Liver (tissue), 9 donors: ENCODE data around the gene ARHGEF39. TPM values are rescaled to one million over a fixed set of nuclear protein-coding genes. Genes with fewer than 3 reads are reported as not detected.

Source experiments
- DNase-seq: peaks from one replicate; pipeline ENCODE4 v3.0.0-alpha.2; 2017; ENCODE audit warnings: low spot score
- H3K27ac ChIP-seq, 2 donors: one replicate each; pipeline ENCODE4 v1.7.0; 2013; ENCODE audit warnings: inconsistent platforms in 2 of 2, low read length in 2 of 2, control low read depth in 1 of 2, low read depth in 1 of 2, mild to moderate bottlenecking in 1 of 2
- H3K27me3 ChIP-seq, 4 donors: one replicate each; pipeline versions ENCODE4 v1.6.1 to v1.7.0; 2013; ENCODE audit warnings: low read length in 3 of 4, inconsistent platforms in 1 of 4, mild to moderate bottlenecking in 1 of 4, moderate library complexity in 1 of 4; ENCODE audit not compliant: control insufficient read depth in 4 of 4, insufficient read depth in 4 of 4
- H3K36me3 ChIP-seq, 4 donors: one replicate each; pipeline versions ENCODE4 v1.6.1 to v1.7.0; 2013; ENCODE audit warnings: low read length in 3 of 4, mild to moderate bottlenecking in 3 of 4, low read depth in 1 of 4, moderate library complexity in 1 of 4; ENCODE audit not compliant: control insufficient read depth in 4 of 4, insufficient read depth in 3 of 4
- H3K4me1 ChIP-seq, 4 donors: one replicate each; pipeline versions ENCODE4 v1.6.1 to v1.7.0; 2013; ENCODE audit warnings: low read length in 3 of 4, mild to moderate bottlenecking in 3 of 4, moderate library complexity in 1 of 4; ENCODE audit not compliant: control insufficient read depth in 4 of 4, insufficient read depth in 4 of 4
- H3K4me3 ChIP-seq, 3 donors: one replicate each; pipeline versions ENCODE4 v1.6.1 to v1.7.0; 2013; ENCODE audit warnings: low read length in 3 of 3, control low read depth in 1 of 3, low read depth in 1 of 3, mild to moderate bottlenecking in 1 of 3
- H3K9ac ChIP-seq, 2 donors: one replicate each; pipeline ENCODE4 v1.7.0; 2013; ENCODE audit warnings: low read length in 2 of 2, mild to moderate bottlenecking in 2 of 2, moderate library complexity in 2 of 2, control low read depth in 1 of 2, low read depth in 1 of 2
- H3K9me3 ChIP-seq, 4 donors: one replicate each; pipeline versions ENCODE4 v1.6.1 to v1.7.0; 2013; ENCODE audit warnings: low read length in 3 of 4; ENCODE audit not compliant: control insufficient read depth in 4 of 4
- EGR1 ChIP-seq, 2 donors: IDR thresholded peaks; 2 replicates each; pipeline ENCODE4 v1.6.1; 2016 to 2018; ENCODE audit warnings: antibody characterized with exemption in 2 of 2, low read depth in 2 of 2
- FOXA1 ChIP-seq: IDR thresholded peaks from 2 replicates; pipeline ENCODE4 v1.6.1; 2016; ENCODE audit warnings: antibody characterized with exemption
- FOXA2 ChIP-seq: IDR thresholded peaks from 2 replicates; pipeline ENCODE4 v1.6.1; 2016; ENCODE audit warnings: antibody characterized with exemption
- GABPA ChIP-seq, 2 donors: IDR thresholded peaks in 1 of 2; conservative IDR thresholded peaks in 1 of 2; 2 replicates each; pipeline ENCODE4 v1.6.1; 2016; ENCODE audit warnings: antibody characterized with exemption in 2 of 2, mild to moderate bottlenecking in 1 of 2, moderate library complexity in 1 of 2
- HNF4A ChIP-seq, 2 donors: conservative IDR thresholded peaks; 2 replicates each; pipeline ENCODE4 v1.6.1; 2016; ENCODE audit warnings: antibody characterized with exemption in 2 of 2, mild to moderate bottlenecking in 2 of 2
- JUND ChIP-seq, 2 donors: IDR thresholded peaks; 2 replicates each; pipeline ENCODE4 v1.6.1; 2016; ENCODE audit warnings: antibody characterized with exemption in 2 of 2
- MAX ChIP-seq: IDR thresholded peaks from 2 replicates; pipeline ENCODE4 v1.6.1; 2016; ENCODE audit warnings: antibody characterized with exemption
- NR2F2 ChIP-seq: IDR thresholded peaks from 2 replicates; pipeline ENCODE4 v1.6.1; 2016; ENCODE audit warnings: antibody characterized with exemption
- RAD21 ChIP-seq, 2 donors: IDR thresholded peaks; 2 replicates each; pipeline ENCODE4 v1.6.1; 2016; ENCODE audit warnings: antibody characterized with exemption in 2 of 2, mild to moderate bottlenecking in 2 of 2
- REST ChIP-seq: IDR thresholded peaks from 2 replicates; pipeline ENCODE4 v1.6.1; 2016; ENCODE audit warnings: antibody characterized with exemption, mild to moderate bottlenecking
- RXRA ChIP-seq, 2 donors: IDR thresholded peaks; 2 replicates each; pipeline ENCODE4 v1.6.1; 2017 to 2018; ENCODE audit warnings: antibody characterized with exemption in 2 of 2, mild to moderate bottlenecking in 1 of 2
- SP1 ChIP-seq: IDR thresholded peaks from 2 replicates; pipeline ENCODE4 v1.6.1; 2018; ENCODE audit warnings: antibody characterized with exemption, mild to moderate bottlenecking
- TAF1 ChIP-seq: conservative IDR thresholded peaks from 2 replicates; pipeline ENCODE4 v1.6.1; 2016; ENCODE audit warnings: antibody characterized with exemption, mild to moderate bottlenecking
- WGBS: extraction: QIAGEN DNeasy Blood & Tissue Kit; methylation state at CpG from one replicate; pipeline ENCODE4 v1.1.7; 2013; 5-methylcytosine and 5-hydroxymethylcytosine counted together
- polyA plus RNA-seq, 2 donors: library from polyadenylated mRNA; stranded (reverse) in 1 of 2; unstranded in 1 of 2; fragments of 200-250 nt in 1 of 2; fragments of >200 nt in 1 of 2; fragmentation: Nextera tagmentation in 1 of 2; extraction: Ambion mirVana in 1 of 2; gene quantifications; one replicate each; pipeline versions ENCODE4 v1.2.1 to v1.2.3, GENCODE V29; 2013 to 2015
- total RNA-seq, 2 donors: library from RNA; depleted of rRNA; stranded (reverse); fragments of >200 nt; gene quantifications; one replicate each; pipeline ENCODE4 v1.2.3, GENCODE V29; 2014
- TF ChIP-seq, protein P1 (sequence below): fragments of 150-350 bp; IDR thresholded peaks from 2 replicates; pipeline ENCODE4 v1.5.1; 2017; ENCODE audit warnings: improper control_type of control experiment, low read depth, low read length; ENCODE audit not compliant: missing input control
- TF ChIP-seq, protein P2 (sequence below): IDR thresholded peaks from 2 replicates; pipeline ENCODE4 v1.6.1; 2016; ENCODE audit warnings: antibody characterized with exemption
- donor health status: healthy.
- donor health status: healthy.
- donor health status: healthy.
- donor health status: healthy.
- donor health status: healthy.

The ARHGEF39 gene
- total and polyA plus RNA-seq, 4 donors: under 0.01 to 7.4 (median 0.74) TPM

DNA sequence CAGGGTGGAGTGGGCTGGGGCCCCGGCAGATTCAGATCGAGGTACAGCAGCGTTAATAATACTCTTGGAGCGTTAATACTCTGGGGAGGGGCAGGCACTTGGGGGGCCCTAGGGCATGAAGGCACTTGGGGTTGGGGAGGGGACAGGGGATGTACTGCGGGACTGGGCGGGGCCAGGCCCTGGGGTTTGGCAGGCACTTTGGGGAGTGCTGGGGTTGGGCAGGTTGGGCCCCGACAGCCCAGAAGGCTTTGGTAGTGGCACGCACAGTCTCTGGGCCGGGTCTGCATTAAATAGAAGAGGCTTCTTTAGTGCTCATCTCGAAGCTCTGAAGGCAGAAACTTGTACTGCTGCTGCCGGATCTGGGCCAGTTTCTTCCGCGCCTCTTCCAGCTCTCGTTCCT lies 32.5 kb upstream of the ARHGEF39 start:
- 91% methylated on average over 14 of the region's 14 CpGs for WGBS
- Histone ChIP-seq H3K4me3 (no peak overlapping the region), H3K27ac (no peak overlapping the region)

GRCh38 chr9:35696520-35697215 lies 31.7 kb upstream of the ARHGEF39 start:
- H3K9me3 ChIP-seq: no peaks in the 10 kb centered on the region
- no peaks in the 10 kb centered on the region for H3K27me3 ChIP-seq
- no peak overlapping the region for H3K27ac ChIP-seq
- H3K9ac ChIP-seq: no peak overlapping the region
- TF ChIP-seq, protein P1, sequence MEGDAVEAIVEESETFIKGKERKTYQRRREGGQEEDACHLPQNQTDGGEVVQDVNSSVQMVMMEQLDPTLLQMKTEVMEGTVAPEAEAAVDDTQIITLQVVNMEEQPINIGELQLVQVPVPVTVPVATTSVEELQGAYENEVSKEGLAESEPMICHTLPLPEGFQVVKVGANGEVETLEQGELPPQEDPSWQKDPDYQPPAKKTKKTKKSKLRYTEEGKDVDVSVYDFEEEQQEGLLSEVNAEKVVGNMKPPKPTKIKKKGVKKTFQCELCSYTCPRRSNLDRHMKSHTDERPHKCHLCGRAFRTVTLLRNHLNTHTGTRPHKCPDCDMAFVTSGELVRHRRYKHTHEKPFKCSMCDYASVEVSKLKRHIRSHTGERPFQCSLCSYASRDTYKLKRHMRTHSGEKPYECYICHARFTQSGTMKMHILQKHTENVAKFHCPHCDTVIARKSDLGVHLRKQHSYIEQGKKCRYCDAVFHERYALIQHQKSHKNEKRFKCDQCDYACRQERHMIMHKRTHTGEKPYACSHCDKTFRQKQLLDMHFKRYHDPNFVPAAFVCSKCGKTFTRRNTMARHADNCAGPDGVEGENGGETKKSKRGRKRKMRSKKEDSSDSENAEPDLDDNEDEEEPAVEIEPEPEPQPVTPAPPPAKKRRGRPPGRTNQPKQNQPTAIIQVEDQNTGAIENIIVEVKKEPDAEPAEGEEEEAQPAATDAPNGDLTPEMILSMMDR: peak; percentile 85
- TF ChIP-seq FOXA2 (no peak), EGR1 (IDR thresholded peaks at IDR 0.05; ENCODE audit: low read depth in 2 of 2) (no peak), RAD21 (IDR thresholded peaks at IDR 0.05) (peak; percentile 72 to 85), RXRA (IDR thresholded peaks at IDR 0.05) (peak in 1 of 2 donors; percentile 8), TAF1 (no peak)
- DNase-seq: peak; percentile 67
- H3K36me3 ChIP-seq: peaks cover 30 to 56% (median 47%) of the 10 kb centered on the region in 4 donors
- no peaks in the 10 kb centered on the region for H3K4me1 ChIP-seq
- H3K4me3 ChIP-seq: no peak overlapping the region
- 53% methylated on average over 9 of the region's 9 CpGs for WGBS

More for the DNA sequence above, 32.5 kb upstream of the ARHGEF39 start:
- no peaks in the 10 kb centered on the region for H3K9me3 ChIP-seq
- no peaks in the 10 kb centered on the region for H3K27me3 ChIP-seq
- no peak for DNase-seq
- H3K9ac ChIP-seq: no peak overlapping the region
- H3K36me3 ChIP-seq: peaks cover 30 to 63% (median 53%) of the 10 kb centered on the region in 4 donors
- H3K4me1 ChIP-seq: no peaks in the 10 kb centered on the region
- TF ChIP-seq, protein P2, sequence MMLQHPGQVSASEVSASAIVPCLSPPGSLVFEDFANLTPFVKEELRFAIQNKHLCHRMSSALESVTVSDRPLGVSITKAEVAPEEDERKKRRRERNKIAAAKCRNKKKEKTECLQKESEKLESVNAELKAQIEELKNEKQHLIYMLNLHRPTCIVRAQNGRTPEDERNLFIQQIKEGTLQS: no peak
- no peak for TF ChIP-seq REST
- TF ChIP-seq HNF4A (conservative IDR thresholded peaks at IDR 0.05): no peak
- TF ChIP-seq MAX: no peak
- no peak for TF ChIP-seq FOXA2

GRCh38 chr9:35695943-35696401 lies 31.0 kb upstream of the ARHGEF39 start:
- Histone ChIP-seq H3K9ac (no peak overlapping the region), H3K4me1 (peaks cover 0 to 4% (median 3%) of the 10 kb centered on the region in 4 donors), H3K27me3 (no peaks in the 10 kb centered on the region), H3K4me3 (no peak overlapping the region), H3K36me3 (peaks cover 24 to 49% (median 40%) of the 10 kb centered on the region in 4 donors), H3K27ac (no peak overlapping the region), H3K9me3 (no peaks in the 10 kb centered on the region)
- TF ChIP-seq HNF4A (conservative IDR thresholded peaks at IDR 0.05): no peak
- no peak for TF ChIP-seq SP1
- TF ChIP-seq GABPA (IDR thresholded peaks at IDR 0.05 in 1 of 2, conservative IDR thresholded peaks at IDR 0.05 in 1 of 2): no peak
- TF ChIP-seq, protein P2: no peak
- TF ChIP-seq MAX: no peak
- TF ChIP-seq, protein P1: no peak
- no peak for TF ChIP-seq JUND (IDR thresholded peaks at IDR 0.05)
- TF ChIP-seq RAD21 (IDR thresholded peaks at IDR 0.05): no peak
- no peak for TF ChIP-seq FOXA1
- TF ChIP-seq NR2F2: no peak
- WGBS: 92% methylated on average over 3 of the region's 3 CpGs
- DNase-seq: no peak
